Ovary (tissue), 3 donors: ENCODE data around the gene BCL6B.

Source experiments
- CTCF ChIP-seq, 3 donors: fragments of 450-650 bp in 2 of 3; fragments of 200-600 bp in 1 of 3; IDR thresholded peaks; one replicate each; pipeline versions ENCODE4 v1.5.1 to v1.8.0; 2016 to 2022; ENCODE audit warnings: antibody characterized with exemption in 3 of 3, mild to moderate bottlenecking in 1 of 3
- EP300 ChIP-seq: sonication (generic); formaldehyde crosslinking; IDR thresholded peaks from one replicate; pipeline ENCODE4 v1.6.1; 2017; ENCODE audit warnings: antibody characterized with exemption
- donor health status: DM: no; HTN: no; CAD: no.

DNA sequence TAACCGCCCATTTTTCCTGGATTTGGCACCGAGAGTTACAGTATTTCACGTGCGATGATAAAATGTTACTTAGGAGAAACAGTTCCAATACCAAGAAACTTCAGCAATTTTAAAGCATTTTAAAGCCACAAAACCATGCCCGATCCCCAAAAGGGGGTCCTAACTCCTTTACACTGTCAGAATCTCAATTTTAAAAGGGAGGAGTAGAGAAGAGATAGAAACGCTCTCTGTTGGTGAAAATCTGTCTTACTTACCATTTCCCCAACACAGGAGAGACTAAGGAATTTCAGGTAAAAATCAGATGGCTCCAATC lies 11.0 kb upstream of the BCL6B start:
- no peak for TF ChIP-seq EP300
- TF ChIP-seq CTCF (IDR thresholded peaks at IDR 0.05): no peak
